Liver (tissue), 9 donors: ENCODE measurements around the gene ANKMY2. TPM values are rescaled to one million over a fixed set of nuclear protein-coding genes. Genes with fewer than 3 reads are reported as not detected.

Experiments
- DNase-seq: peaks from one replicate; pipeline ENCODE4 v3.0.0-alpha.2; 2017; ENCODE audit warnings: low spot score
- H3K27ac ChIP-seq, 2 donors: one replicate each; pipeline ENCODE4 v1.7.0; 2013; ENCODE audit warnings: inconsistent platforms in 2 of 2, low read length in 2 of 2, control low read depth in 1 of 2, low read depth in 1 of 2, mild to moderate bottlenecking in 1 of 2
- H3K27me3 ChIP-seq, 4 donors: one replicate each; pipeline versions ENCODE4 v1.6.1 to v1.7.0; 2013; ENCODE audit warnings: low read length in 3 of 4, inconsistent platforms in 1 of 4, mild to moderate bottlenecking in 1 of 4, moderate library complexity in 1 of 4; ENCODE audit not compliant: control insufficient read depth in 4 of 4, insufficient read depth in 4 of 4
- H3K36me3 ChIP-seq, 4 donors: one replicate each; pipeline versions ENCODE4 v1.6.1 to v1.7.0; 2013; ENCODE audit warnings: low read length in 3 of 4, mild to moderate bottlenecking in 3 of 4, low read depth in 1 of 4, moderate library complexity in 1 of 4; ENCODE audit not compliant: control insufficient read depth in 4 of 4, insufficient read depth in 3 of 4
- H3K4me1 ChIP-seq, 4 donors: one replicate each; pipeline versions ENCODE4 v1.6.1 to v1.7.0; 2013; ENCODE audit warnings: low read length in 3 of 4, mild to moderate bottlenecking in 3 of 4, moderate library complexity in 1 of 4; ENCODE audit not compliant: control insufficient read depth in 4 of 4, insufficient read depth in 4 of 4
- H3K4me3 ChIP-seq, 3 donors: one replicate each; pipeline versions ENCODE4 v1.6.1 to v1.7.0; 2013; ENCODE audit warnings: low read length in 3 of 3, control low read depth in 1 of 3, low read depth in 1 of 3, mild to moderate bottlenecking in 1 of 3
- H3K9ac ChIP-seq, 2 donors: one replicate each; pipeline ENCODE4 v1.7.0; 2013; ENCODE audit warnings: low read length in 2 of 2, mild to moderate bottlenecking in 2 of 2, moderate library complexity in 2 of 2, control low read depth in 1 of 2, low read depth in 1 of 2
- H3K9me3 ChIP-seq, 4 donors: one replicate each; pipeline versions ENCODE4 v1.6.1 to v1.7.0; 2013; ENCODE audit warnings: low read length in 3 of 4; ENCODE audit not compliant: control insufficient read depth in 4 of 4
- CTCF ChIP-seq: fragments of 150-350 bp; IDR thresholded peaks from 2 replicates; pipeline ENCODE4 v1.5.1; 2017; ENCODE audit warnings: improper control_type of control experiment, low read depth, low read length; ENCODE audit not compliant: missing input control
- EGR1 ChIP-seq, 2 donors: IDR thresholded peaks; 2 replicates each; pipeline ENCODE4 v1.6.1; 2016 to 2018; ENCODE audit warnings: antibody characterized with exemption in 2 of 2, low read depth in 2 of 2
- FOXA1 ChIP-seq: IDR thresholded peaks from 2 replicates; pipeline ENCODE4 v1.6.1; 2016; ENCODE audit warnings: antibody characterized with exemption
- FOXA2 ChIP-seq: IDR thresholded peaks from 2 replicates; pipeline ENCODE4 v1.6.1; 2016; ENCODE audit warnings: antibody characterized with exemption
- GABPA ChIP-seq, 2 donors: IDR thresholded peaks in 1 of 2; conservative IDR thresholded peaks in 1 of 2; 2 replicates each; pipeline ENCODE4 v1.6.1; 2016; ENCODE audit warnings: antibody characterized with exemption in 2 of 2, mild to moderate bottlenecking in 1 of 2, moderate library complexity in 1 of 2
- HNF4A ChIP-seq, 2 donors: conservative IDR thresholded peaks; 2 replicates each; pipeline ENCODE4 v1.6.1; 2016; ENCODE audit warnings: antibody characterized with exemption in 2 of 2, mild to moderate bottlenecking in 2 of 2
- HNF4G ChIP-seq: IDR thresholded peaks from 2 replicates; pipeline ENCODE4 v1.6.1; 2016; ENCODE audit warnings: antibody characterized with exemption
- JUND ChIP-seq, 2 donors: IDR thresholded peaks; 2 replicates each; pipeline ENCODE4 v1.6.1; 2016; ENCODE audit warnings: antibody characterized with exemption in 2 of 2
- RAD21 ChIP-seq, 2 donors: IDR thresholded peaks; 2 replicates each; pipeline ENCODE4 v1.6.1; 2016; ENCODE audit warnings: antibody characterized with exemption in 2 of 2, mild to moderate bottlenecking in 2 of 2
- REST ChIP-seq: IDR thresholded peaks from 2 replicates; pipeline ENCODE4 v1.6.1; 2016; ENCODE audit warnings: antibody characterized with exemption, mild to moderate bottlenecking
- TAF1 ChIP-seq: conservative IDR thresholded peaks from 2 replicates; pipeline ENCODE4 v1.6.1; 2016; ENCODE audit warnings: antibody characterized with exemption, mild to moderate bottlenecking
- YY1 ChIP-seq: IDR thresholded peaks from 2 replicates; pipeline ENCODE4 v1.6.1; 2016; ENCODE audit warnings: antibody characterized with exemption, mild to moderate bottlenecking
- WGBS: extraction: QIAGEN DNeasy Blood & Tissue Kit; methylation state at CpG from one replicate; pipeline ENCODE4 v1.1.7; 2013; 5-methylcytosine and 5-hydroxymethylcytosine counted together
- polyA plus RNA-seq, 2 donors: library from polyadenylated mRNA; stranded (reverse) in 1 of 2; unstranded in 1 of 2; fragments of 200-250 nt in 1 of 2; fragments of >200 nt in 1 of 2; fragmentation: Nextera tagmentation in 1 of 2; extraction: Ambion mirVana in 1 of 2; gene quantifications; one replicate each; pipeline versions ENCODE4 v1.2.1 to v1.2.3, GENCODE V29; 2013 to 2015
- total RNA-seq, 2 donors: library from RNA; depleted of rRNA; stranded (reverse); fragments of >200 nt; gene quantifications; one replicate each; pipeline ENCODE4 v1.2.3, GENCODE V29; 2014
- donor health status: healthy.
- donor health status: healthy.
- donor health status: healthy.
- donor health status: healthy.
- donor health status: healthy.

Gene ANKMY2
- total and polyA plus RNA-seq, 4 donors: 2.7 to 11.4 (median 5.4) TPM

GRCh38 chr7:16606704-16607103 lies 38.9 kb downstream of the ANKMY2 start:
- no peak for TF ChIP-seq HNF4G
- no peak for TF ChIP-seq FOXA1
- H3K4me1 ChIP-seq: no peaks in the 10 kb centered on the region
- H3K9me3 ChIP-seq: no peaks in the 10 kb centered on the region
- no peak overlapping the region for H3K9ac ChIP-seq
- peaks cover 6 to 27% (median 23%) of the 10 kb centered on the region in 4 donors for H3K36me3 ChIP-seq
- no peak overlapping the region for H3K27ac ChIP-seq
- DNase-seq: no peak
- H3K4me3 ChIP-seq: no peak overlapping the region
- WGBS: 91% methylated on average over 3 of the region's 3 CpGs
- H3K27me3 ChIP-seq: no peaks in the 10 kb centered on the region

GRCh38 chr7:16604054-16604453 lies 41.5 kb downstream of the ANKMY2 start:
- TF ChIP-seq REST (no peak), JUND (IDR thresholded peaks at IDR 0.05) (no peak), RAD21 (IDR thresholded peaks at IDR 0.05) (peak; percentile 37 to 52), GABPA (IDR thresholded peaks at IDR 0.05 in 1 of 2, conservative IDR thresholded peaks at IDR 0.05 in 1 of 2) (no peak)
- DNase-seq: no peak
- H3K9ac ChIP-seq: no peak overlapping the region
- H3K4me3 ChIP-seq: no peak overlapping the region
- no peak overlapping the region for H3K27ac ChIP-seq
- peaks cover 6 to 44% (median 34%) of the 10 kb centered on the region in 4 donors for H3K36me3 ChIP-seq
- no peaks in the 10 kb centered on the region for H3K9me3 ChIP-seq
- no peaks in the 10 kb centered on the region for H3K27me3 ChIP-seq
- no peaks in the 10 kb centered on the region for H3K4me1 ChIP-seq
- WGBS: 98% methylated on average over 3 of the region's 3 CpGs

- TF ChIP-seq YY1 (no peak), HNF4A (conservative IDR thresholded peaks at IDR 0.05) (no peak), RAD21 (IDR thresholded peaks at IDR 0.05) (no peak), CTCF (no peak), EGR1 (IDR thresholded peaks at IDR 0.05; ENCODE audit: low read depth in 2 of 2) (no peak), JUND (IDR thresholded peaks at IDR 0.05) (no peak), GABPA (IDR thresholded peaks at IDR 0.05 in 1 of 2, conservative IDR thresholded peaks at IDR 0.05 in 1 of 2) (no peak), FOXA2 (no peak), TAF1 (no peak)
- H3K9me3 ChIP-seq: no peaks in the 10 kb centered on the region
- H3K36me3 ChIP-seq: peaks cover 6 to 43% (median 33%) of the 10 kb centered on the region in 4 donors
- no peak overlapping the region for H3K9ac ChIP-seq
- no peak overlapping the region for H3K4me3 ChIP-seq
- H3K4me1 ChIP-seq: no peaks in the 10 kb centered on the region
- H3K27me3 ChIP-seq: no peaks in the 10 kb centered on the region
- no peak for DNase-seq
- H3K27ac ChIP-seq: no peak overlapping the region
Measured at GRCh38 chr7:16603633-16604032, 41.9 kb downstream of the ANKMY2 start.
